DOHH2 (cell line): ENCODE measurements around the gene GAK.

Experiments used
- EZH2phosphoT487 ChIP-seq: fragments of 200-600 bp; sonication (generic); IDR thresholded peaks from 2 replicates; pipeline ENCODE4 v1.6.1; 2017; ENCODE audit warnings: borderline replicate concordance, mild to moderate bottlenecking, antibody characterized with exemption, low read length, moderate library complexity, mixed read lengths
- TF ChIP-seq, protein P1 (sequence below): fragments of 200-600 bp; sonication (generic); IDR thresholded peaks from one replicate; pipeline ENCODE4 v1.5.1; 2014; ENCODE audit warnings: antibody characterized with exemption, mild to moderate bottlenecking, low read depth, low read length; ENCODE audit not compliant: poor library complexity, severe bottlenecking

DNA sequence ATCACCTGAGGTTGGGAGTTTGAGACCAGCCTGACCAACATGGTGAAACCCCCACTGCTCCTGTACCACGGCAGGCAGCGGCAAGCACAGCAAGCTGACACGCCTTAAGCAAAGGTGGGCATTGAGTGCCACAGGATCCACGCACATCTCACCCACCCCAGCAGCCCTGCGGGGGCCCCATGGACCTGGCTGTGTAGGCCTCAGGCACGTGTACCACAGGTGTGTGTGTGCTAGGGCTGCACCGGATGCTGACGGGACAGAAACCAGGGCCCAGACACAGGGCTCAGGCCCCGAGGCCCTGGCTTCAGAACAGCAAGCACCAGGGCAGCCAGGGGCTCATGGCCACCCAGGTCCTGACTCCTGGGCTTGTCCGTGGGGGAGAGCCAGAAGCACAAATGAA, 46.8 kb downstream of the GAK start:
- TF ChIP-seq, protein P1, sequence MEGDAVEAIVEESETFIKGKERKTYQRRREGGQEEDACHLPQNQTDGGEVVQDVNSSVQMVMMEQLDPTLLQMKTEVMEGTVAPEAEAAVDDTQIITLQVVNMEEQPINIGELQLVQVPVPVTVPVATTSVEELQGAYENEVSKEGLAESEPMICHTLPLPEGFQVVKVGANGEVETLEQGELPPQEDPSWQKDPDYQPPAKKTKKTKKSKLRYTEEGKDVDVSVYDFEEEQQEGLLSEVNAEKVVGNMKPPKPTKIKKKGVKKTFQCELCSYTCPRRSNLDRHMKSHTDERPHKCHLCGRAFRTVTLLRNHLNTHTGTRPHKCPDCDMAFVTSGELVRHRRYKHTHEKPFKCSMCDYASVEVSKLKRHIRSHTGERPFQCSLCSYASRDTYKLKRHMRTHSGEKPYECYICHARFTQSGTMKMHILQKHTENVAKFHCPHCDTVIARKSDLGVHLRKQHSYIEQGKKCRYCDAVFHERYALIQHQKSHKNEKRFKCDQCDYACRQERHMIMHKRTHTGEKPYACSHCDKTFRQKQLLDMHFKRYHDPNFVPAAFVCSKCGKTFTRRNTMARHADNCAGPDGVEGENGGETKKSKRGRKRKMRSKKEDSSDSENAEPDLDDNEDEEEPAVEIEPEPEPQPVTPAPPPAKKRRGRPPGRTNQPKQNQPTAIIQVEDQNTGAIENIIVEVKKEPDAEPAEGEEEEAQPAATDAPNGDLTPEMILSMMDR: no peak
- no peak for TF ChIP-seq EZH2phosphoT487
